WI38 (cell line): ENCODE measurements around the gene BABAM2.

ENCODE experiments used
- H3K4me3 ChIP-seq: 2 replicates; pipeline ENCODE4 v1.5.1; 2011; ENCODE audit warnings: low read depth, mild to moderate bottlenecking, control low read depth, low read length
- CTCF ChIP-seq: IDR thresholded peaks from 2 replicates; pipeline ENCODE4 v1.5.1; 2012; ENCODE audit warnings: low read depth, mild to moderate bottlenecking, control low read depth, low read length

The BABAM2 gene

GRCh38 chr2:28340312-28341202, 450.0 kb downstream of the BABAM2 start:
- TF ChIP-seq CTCF, result no peak

GRCh38 chr2:28341208-28341891, 450.8 kb downstream of the BABAM2 start:
- H3K4me3 ChIP-seq, result no peak overlapping the region
- TF ChIP-seq CTCF, result no peak

More at GRCh38 chr2:28340312-28341202, 450.0 kb downstream of the BABAM2 start:
- H3K4me3 ChIP-seq, result no peak overlapping the region

GRCh38 chr2:28342081-28342967, 451.8 kb downstream of the BABAM2 start:
- peak overlapping the region; percentile 10; the same call in 1 of the 2 replicates for H3K4me3 ChIP-seq
- no peak for TF ChIP-seq CTCF

GRCh38 chr2:28343184-28343942, 452.8 kb downstream of the BABAM2 start:
- no peak overlapping the region for H3K4me3 ChIP-seq
- TF ChIP-seq CTCF, result no peak

GRCh38 chr2:28343971-28344715, 453.6 kb downstream of the BABAM2 start:
- H3K4me3 ChIP-seq, result no peak overlapping the region
- TF ChIP-seq CTCF, result no peak

- no peak overlapping the region for H3K4me3 ChIP-seq
- TF ChIP-seq CTCF, result no peak
These were observed 454.3 kb downstream of the BABAM2 start for GRCh38 chr2:28344756-28345373.
